Kidney (tissue), 14 donors: ENCODE results near the gene MCL1. TPM values are rescaled to one million over a fixed set of nuclear protein-coding genes. Genes with fewer than 3 reads are reported as not detected.

Experiments used
- DNase-seq, 5 donors: peaks; one replicate each; pipeline ENCODE4 v3.0.0-alpha.2; 2013 to 2020
- FAIRE-seq: peaks from 2 replicates; lab custom pipeline; 2012; peaks lifted over from hg19 to GRCh38; lab: Jason Lieb, UNC
- H3K27ac ChIP-seq, 2 donors: one replicate each; pipeline ENCODE4 v1.7.0; 2013; ENCODE audit warnings: low read depth in 2 of 2, low read length in 2 of 2, inconsistent platforms in 1 of 2
- H3K27me3 ChIP-seq: one replicate; pipeline ENCODE4 v1.7.1; 2013; ENCODE audit warnings: low read length, inconsistent platforms; ENCODE audit not compliant: control insufficient read depth, insufficient read depth
- H3K36me3 ChIP-seq, 3 donors: one replicate each; pipeline versions ENCODE4 v1.7.0 to v1.7.1; 2013; ENCODE audit warnings: low read length in 3 of 3, control low read depth in 1 of 3, inconsistent platforms in 1 of 3; ENCODE audit not compliant: insufficient read depth in 3 of 3, control insufficient read depth in 2 of 3
- H3K4me1 ChIP-seq, 3 donors: one replicate each; pipeline versions ENCODE4 v1.7.0 to v1.7.1; 2013; ENCODE audit warnings: low read length in 3 of 3, inconsistent platforms in 1 of 3, low read depth in 1 of 3; ENCODE audit not compliant: control insufficient read depth in 2 of 3, insufficient read depth in 2 of 3
- H3K4me3 ChIP-seq, 3 donors: one replicate each; pipeline versions ENCODE4 v1.7.0 to v1.8.1; 2013; ENCODE audit warnings: low read length in 3 of 3, control low read depth in 1 of 3, inconsistent platforms in 1 of 3
- H3K9ac ChIP-seq, 3 donors: one replicate each; pipeline versions ENCODE4 v1.7.0 to v1.7.1; 2013; ENCODE audit warnings: low read length in 3 of 3, control low read depth in 1 of 3, inconsistent platforms in 1 of 3
- H3K9me3 ChIP-seq, 3 donors: one replicate each; pipeline versions ENCODE4 v1.7.0 to v1.7.1; 2013; ENCODE audit warnings: low read length in 3 of 3, control low read depth in 1 of 3, inconsistent platforms in 1 of 3; ENCODE audit not compliant: control insufficient read depth in 2 of 3, insufficient read depth in 1 of 3
- intact Hi-C: fragments of 100-400 bp; cut with DNase I; formaldehyde crosslinking; loops from one replicate; pipeline ENCODE4 v1.11.1; 2022
- polyA plus RNA-seq: library from polyadenylated mRNA; stranded (reverse); fragments of 350-450 nt; fragmentation: Illumina TruSeq; extraction: RNeasy Lipid Tissue Mini Kit (QIAGEN cat#74804); gene quantifications from one replicate; pipeline ENCODE4 v1.2.3, GENCODE V29; 2014; ENCODE audit warnings: low read depth, low replicate concordance; ENCODE audit not compliant: insufficient read depth
- total RNA-seq: library from RNA; stranded (reverse); fragmentation: NEBNext Ultra II Directional; extraction: Animal tissue kit (Norgen Biotek cat#: 25700); gene quantifications from one replicate; pipeline ENCODE4 v1.2.1, GENCODE V29; 2021
- TF ChIP-seq, protein P1 (sequence below): IDR thresholded peaks from 3 replicates; pipeline ENCODE4 v1.5.1; 2012; ENCODE audit warnings: mild to moderate bottlenecking, moderate library complexity, borderline replicate concordance; ENCODE audit not compliant: insufficient read depth; ENCODE audit errors: extremely low read depth
- donor health status: control.
- donor health status: control.
- donor health status: control.
- donor health status: control.
- donor health status: control.
- donor health status: DM: yes; HTN: yes; CAD: no.
- donor health status: Normal renal cell carcinoma (clear cell type).

The MCL1 gene
- total and polyA plus RNA-seq, 2 donors from 2014 or later, result 79.5 to 253 TPM

DNA sequence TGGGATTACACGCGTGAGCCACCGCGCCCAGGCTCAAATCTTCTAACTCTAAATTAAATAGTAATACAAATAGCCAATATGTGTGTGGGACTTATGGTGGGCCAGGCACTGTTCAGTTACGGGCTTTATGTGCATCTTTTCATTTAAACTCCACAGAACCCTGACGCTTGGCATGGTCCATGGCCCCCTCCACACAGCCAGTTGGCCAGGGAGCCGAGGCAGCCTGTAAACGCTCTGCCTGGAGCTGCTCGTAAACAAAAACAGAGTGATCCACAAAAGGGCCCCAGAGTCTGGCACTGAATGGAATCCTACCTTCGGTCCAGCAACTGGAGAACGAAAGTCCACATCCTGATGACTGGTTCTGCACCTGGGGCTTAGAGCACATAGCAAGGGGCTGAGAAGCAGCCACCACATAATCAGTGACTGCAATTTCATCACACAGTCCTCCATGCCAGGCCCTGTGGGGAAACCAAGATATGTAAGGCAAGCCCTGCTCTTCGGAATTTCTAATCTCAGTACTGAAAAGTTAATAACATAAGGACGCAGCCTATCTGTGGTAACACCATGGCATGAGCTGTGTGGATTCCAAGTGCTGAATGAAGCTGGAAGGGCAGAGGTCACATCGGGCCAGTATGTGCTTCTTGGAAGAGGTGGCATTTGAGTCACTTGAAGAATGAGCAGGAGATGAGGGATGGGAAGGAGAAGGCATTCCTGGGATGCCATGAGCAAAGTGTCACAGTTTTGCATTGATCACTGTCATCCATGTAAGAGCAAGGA is 43.7 kb downstream of the MCL1 start:
- Histone ChIP-seq H3K4me3 (no peak overlapping the region), H3K36me3 (no peaks in the 10 kb centered on the region), H3K27me3 (no peaks in the 10 kb centered on the region), H3K9me3 (no peaks in the 10 kb centered on the region), H3K4me1 (no peaks in the 10 kb centered on the region), H3K27ac (no peak overlapping the region), H3K9ac (no peak overlapping the region)
- TF ChIP-seq, protein P1, sequence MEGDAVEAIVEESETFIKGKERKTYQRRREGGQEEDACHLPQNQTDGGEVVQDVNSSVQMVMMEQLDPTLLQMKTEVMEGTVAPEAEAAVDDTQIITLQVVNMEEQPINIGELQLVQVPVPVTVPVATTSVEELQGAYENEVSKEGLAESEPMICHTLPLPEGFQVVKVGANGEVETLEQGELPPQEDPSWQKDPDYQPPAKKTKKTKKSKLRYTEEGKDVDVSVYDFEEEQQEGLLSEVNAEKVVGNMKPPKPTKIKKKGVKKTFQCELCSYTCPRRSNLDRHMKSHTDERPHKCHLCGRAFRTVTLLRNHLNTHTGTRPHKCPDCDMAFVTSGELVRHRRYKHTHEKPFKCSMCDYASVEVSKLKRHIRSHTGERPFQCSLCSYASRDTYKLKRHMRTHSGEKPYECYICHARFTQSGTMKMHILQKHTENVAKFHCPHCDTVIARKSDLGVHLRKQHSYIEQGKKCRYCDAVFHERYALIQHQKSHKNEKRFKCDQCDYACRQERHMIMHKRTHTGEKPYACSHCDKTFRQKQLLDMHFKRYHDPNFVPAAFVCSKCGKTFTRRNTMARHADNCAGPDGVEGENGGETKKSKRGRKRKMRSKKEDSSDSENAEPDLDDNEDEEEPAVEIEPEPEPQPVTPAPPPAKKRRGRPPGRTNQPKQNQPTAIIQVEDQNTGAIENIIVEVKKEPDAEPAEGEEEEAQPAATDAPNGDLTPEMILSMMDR, result no peak
- FAIRE-seq (no peak), DNase-seq (peak in 1 of 5 donors; percentile 45)
- intact Hi-C loops, result loop anchor here (10.0 kb wide), 1 partner anchor 71 kb away; no protein-coding TSS in a partner anchor

DNA sequence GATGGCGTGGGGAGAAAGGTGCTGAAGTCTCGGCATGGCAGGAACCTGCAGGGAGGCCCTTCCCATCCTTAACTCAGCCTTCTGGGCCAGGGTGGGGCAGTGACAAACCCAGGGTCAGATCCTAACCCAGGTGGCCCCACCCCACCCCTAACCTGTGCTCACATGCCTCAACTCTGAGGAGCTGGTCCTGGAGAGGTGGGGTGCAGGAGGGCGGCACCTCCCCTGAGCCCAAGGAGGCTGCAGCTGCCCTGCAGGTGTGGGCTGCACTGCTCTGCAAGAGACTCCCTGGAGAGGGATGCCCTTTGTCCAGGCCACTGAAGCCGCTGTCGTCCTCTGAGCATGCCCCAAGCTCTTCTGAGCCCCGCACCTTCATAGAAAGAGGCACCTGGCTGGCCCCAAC is 45.4 kb downstream of the MCL1 start:
- Histone ChIP-seq H3K27ac (no peak overlapping the region), H3K9me3 (no peaks in the 10 kb centered on the region), H3K4me1 (no peaks in the 10 kb centered on the region), H3K36me3 (no peaks in the 10 kb centered on the region), H3K9ac (no peak overlapping the region), H3K27me3 (no peaks in the 10 kb centered on the region), H3K4me3 (no peak overlapping the region)
- DNase-seq (no peak), FAIRE-seq (no peak)
- intact Hi-C loops, result loop anchor here (10.0 kb wide), 1 partner anchor 69 kb away; no protein-coding TSS in a partner anchor
- TF ChIP-seq, protein P1, result no peak

DNA sequence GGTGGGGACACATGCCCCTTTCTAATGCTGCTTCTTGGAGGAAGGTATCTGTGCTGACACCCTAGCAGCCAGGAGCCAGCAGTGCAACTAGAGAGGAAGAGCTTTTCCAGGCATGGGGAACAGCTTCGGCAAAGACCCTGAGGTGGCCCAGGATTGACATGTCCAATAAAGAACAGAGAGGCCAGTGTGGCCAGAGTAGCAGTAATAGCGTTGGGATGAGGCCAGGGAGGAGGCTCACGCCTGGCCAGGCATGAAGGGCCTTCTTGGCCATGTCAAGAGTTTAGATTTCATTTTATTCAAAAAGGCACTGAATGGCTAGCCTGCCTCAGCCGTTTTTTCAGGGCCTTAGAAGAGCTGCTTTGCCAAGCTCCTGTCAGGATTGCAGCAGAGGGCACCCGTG is 46.5 kb downstream of the MCL1 start:
- FAIRE-seq, result no peak
- intact Hi-C loops, result loop anchor here (10.0 kb wide), 1 partner anchor 68 kb away; no protein-coding TSS in a partner anchor
- Histone ChIP-seq H3K9me3 (no peaks in the 10 kb centered on the region), H3K27me3 (no peaks in the 10 kb centered on the region), H3K36me3 (no peaks in the 10 kb centered on the region), H3K27ac (no peak overlapping the region), H3K9ac (peak overlapping the region in 1 of 3 donors; percentile 28), H3K4me1 (no peaks in the 10 kb centered on the region), H3K4me3 (no peak overlapping the region)
- TF ChIP-seq, protein P1, result no peak
- no peak for DNase-seq
